Measurements from ENCODE around the gene CADPS2. TPM values are rescaled to one million over a fixed set of nuclear protein-coding genes. Genes with fewer than 3 reads are reported as not detected.

The CADPS2 gene
- total and polyA plus RNA-seq, 8 donors = 7.0 to 57.8 (median 29.7) TPM

DNA sequence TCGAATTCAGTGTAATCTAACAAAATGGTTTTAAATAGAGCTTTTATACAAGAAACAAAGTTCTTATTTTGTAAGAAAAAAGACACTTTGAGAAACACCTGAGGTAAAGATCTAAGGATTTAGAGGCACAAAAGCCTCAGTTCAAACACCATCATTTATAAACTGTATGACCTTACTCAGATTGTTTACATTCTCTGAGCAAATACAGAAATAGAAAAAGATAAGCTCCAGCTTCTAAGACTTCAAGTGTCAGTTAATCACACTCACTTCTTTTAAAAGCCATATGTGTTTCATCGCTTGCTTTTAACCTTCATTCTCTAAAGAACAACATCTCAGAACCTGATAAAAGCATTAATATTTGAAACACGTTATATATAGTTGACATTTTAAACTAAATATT lies 27.9 kb downstream of the CADPS2 start:
- intact Hi-C loops (cut with DNase I; ENCODE audit: low total_unique reads) = no loop called here
- Histone ChIP-seq H3K4me1 (peaks cover 0 to 7% (median 3%) of the 10 kb centered on the region in 4 donors), H3K9me3 (no peaks in the 10 kb centered on the region), H3K36me3 (peaks cover 0 to 4% (median 0%) of the 10 kb centered on the region in 4 donors), H3K27me3 (no peaks in the 10 kb centered on the region), H3K27ac (no peak overlapping the region), H3K4me3 (no peak overlapping the region)
- TF ChIP-seq, protein P1, sequence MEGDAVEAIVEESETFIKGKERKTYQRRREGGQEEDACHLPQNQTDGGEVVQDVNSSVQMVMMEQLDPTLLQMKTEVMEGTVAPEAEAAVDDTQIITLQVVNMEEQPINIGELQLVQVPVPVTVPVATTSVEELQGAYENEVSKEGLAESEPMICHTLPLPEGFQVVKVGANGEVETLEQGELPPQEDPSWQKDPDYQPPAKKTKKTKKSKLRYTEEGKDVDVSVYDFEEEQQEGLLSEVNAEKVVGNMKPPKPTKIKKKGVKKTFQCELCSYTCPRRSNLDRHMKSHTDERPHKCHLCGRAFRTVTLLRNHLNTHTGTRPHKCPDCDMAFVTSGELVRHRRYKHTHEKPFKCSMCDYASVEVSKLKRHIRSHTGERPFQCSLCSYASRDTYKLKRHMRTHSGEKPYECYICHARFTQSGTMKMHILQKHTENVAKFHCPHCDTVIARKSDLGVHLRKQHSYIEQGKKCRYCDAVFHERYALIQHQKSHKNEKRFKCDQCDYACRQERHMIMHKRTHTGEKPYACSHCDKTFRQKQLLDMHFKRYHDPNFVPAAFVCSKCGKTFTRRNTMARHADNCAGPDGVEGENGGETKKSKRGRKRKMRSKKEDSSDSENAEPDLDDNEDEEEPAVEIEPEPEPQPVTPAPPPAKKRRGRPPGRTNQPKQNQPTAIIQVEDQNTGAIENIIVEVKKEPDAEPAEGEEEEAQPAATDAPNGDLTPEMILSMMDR (IDR thresholded peaks at IDR 0.05) = no peak
- TF ChIP-seq POLR2AphosphoS5 (IDR thresholded peaks at IDR 0.05) (no peak), POLR2A (IDR thresholded peaks at IDR 0.05) (no peak), EP300 (IDR thresholded peaks at IDR 0.05) (no peak)
- DNase-seq = peak in 1 of 2 donors; percentile 17
- WGBS, 5 donors = 31 to 41% (median 37%) methylated on average over 3 of the region's 3 CpGs

DNA sequence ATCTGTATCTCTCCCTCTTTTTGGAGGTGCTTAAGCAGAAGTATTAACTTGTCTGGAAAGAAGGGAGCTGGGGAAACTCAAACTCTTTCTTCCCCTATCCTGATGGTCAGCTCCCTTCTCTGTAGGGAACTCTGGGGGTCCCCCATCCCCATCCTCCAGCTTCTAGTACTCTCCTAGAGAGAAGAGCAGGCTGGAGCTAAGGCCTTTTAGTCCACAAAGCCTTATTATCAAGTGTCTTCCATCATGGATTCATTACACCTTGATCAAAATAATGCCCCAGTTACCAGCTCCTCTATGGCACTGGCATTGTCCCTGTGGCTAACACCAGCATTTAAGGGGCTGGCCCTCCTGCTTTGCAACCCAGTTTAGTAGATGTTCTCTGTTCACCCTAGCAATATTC lies 35.7 kb downstream of the CADPS2 start:
- Histone ChIP-seq H3K4me1 (peaks cover 0 to 11% (median 0%) of the 10 kb centered on the region in 4 donors), H3K27ac (no peak overlapping the region), H3K27me3 (no peaks in the 10 kb centered on the region), H3K9me3 (no peaks in the 10 kb centered on the region), H3K4me3 (no peak overlapping the region), H3K36me3 (peaks cover 0 to 4% (median 0%) of the 10 kb centered on the region in 4 donors)
- TF ChIP-seq POLR2AphosphoS5 (IDR thresholded peaks at IDR 0.05) = no peak
- intact Hi-C loops (cut with DNase I; ENCODE audit: low total_unique reads) = no loop called here
- DNase-seq = no peak

DNA sequence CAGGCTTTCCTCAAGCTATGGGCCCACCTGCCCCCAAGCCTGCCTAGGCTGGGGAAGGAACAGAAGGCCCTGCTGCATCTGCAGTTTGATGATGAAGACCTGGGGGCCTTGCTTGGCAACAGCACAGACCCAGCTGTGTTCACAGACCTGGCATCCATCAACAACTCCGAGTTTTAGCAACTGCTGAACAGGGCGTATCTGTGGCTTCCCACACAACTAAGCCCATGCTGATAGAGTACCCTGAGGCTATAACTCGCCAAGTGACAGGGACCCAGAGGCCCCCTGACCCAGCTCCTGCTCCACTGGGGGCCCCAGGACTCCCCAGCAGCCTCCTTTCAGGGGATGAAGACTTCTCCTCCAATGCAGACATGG lies 36.3 kb downstream of the CADPS2 start:
- Histone ChIP-seq H3K27ac (no peak overlapping the region), H3K4me1 (peaks cover 0 to 11% (median 0%) of the 10 kb centered on the region in 4 donors), H3K36me3 (peaks cover 0 to 4% (median 0%) of the 10 kb centered on the region in 4 donors), H3K4me3 (no peak overlapping the region), H3K9me3 (no peaks in the 10 kb centered on the region), H3K27me3 (no peaks in the 10 kb centered on the region)
- no peak for DNase-seq
- WGBS, 5 donors = 68 to 91% (median 83%) methylated on average over 1 to 3 of the region's 3 CpGs
- TF ChIP-seq, protein P1 (IDR thresholded peaks at IDR 0.05) = no peak
- TF ChIP-seq EP300 (IDR thresholded peaks at IDR 0.05) (no peak), POLR2A (IDR thresholded peaks at IDR 0.05) (no peak), POLR2AphosphoS5 (IDR thresholded peaks at IDR 0.05) (no peak)
- intact Hi-C loops (cut with DNase I; ENCODE audit: low total_unique reads) = no loop called here

DNA sequence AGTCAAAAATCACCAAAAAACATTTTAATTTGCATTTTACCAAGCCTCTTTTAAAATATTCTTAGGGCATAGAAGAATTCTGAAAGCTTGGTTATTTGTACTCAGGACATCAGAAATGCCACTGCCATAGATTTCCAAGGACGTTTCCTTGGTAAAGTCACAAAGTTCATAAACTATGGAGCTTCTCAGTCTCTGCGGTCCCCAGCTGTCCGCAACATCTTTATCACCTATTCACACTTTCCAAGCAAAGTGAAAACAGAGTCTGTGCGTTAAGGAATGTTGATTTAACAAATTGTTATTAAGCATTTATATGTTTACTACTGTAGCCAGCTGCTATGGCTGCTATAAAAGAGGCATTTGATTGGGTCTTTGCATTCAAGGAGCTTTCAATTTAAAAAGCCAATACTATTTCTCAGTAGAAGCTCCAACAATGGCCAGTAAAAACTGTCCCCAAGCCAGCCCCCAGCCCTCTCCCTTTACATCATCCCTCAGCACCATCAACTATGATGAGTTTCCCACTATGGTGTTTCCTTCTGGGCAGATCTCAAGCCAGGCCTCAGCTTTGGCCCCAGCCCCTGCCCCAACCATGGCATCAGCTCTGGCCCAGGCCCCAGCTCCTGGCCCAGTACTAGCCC lies 36.8 kb downstream of the CADPS2 start:
- intact Hi-C loops (cut with DNase I; ENCODE audit: low total_unique reads) = no loop called here
- no peak overlapping the region for H3K27ac ChIP-seq
- DNase-seq = no peak
- peaks cover 0 to 4% (median 0%) of the 10 kb centered on the region in 4 donors for H3K36me3 ChIP-seq
- no peak overlapping the region for H3K4me3 ChIP-seq
- H3K27me3 ChIP-seq = no peaks in the 10 kb centered on the region
- WGBS, 5 donors = 65 to 77% (median 67%) methylated on average over 4 of the region's 4 CpGs
- peaks cover 0 to 11% (median 0%) of the 10 kb centered on the region in 4 donors for H3K4me1 ChIP-seq
- no peaks in the 10 kb centered on the region for H3K9me3 ChIP-seq
- TF ChIP-seq POLR2A (IDR thresholded peaks at IDR 0.05) (no peak), POLR2AphosphoS5 (IDR thresholded peaks at IDR 0.05) (no peak), EP300 (IDR thresholded peaks at IDR 0.05) (no peak)
- TF ChIP-seq, protein P1 (IDR thresholded peaks at IDR 0.05) = no peak

DNA sequence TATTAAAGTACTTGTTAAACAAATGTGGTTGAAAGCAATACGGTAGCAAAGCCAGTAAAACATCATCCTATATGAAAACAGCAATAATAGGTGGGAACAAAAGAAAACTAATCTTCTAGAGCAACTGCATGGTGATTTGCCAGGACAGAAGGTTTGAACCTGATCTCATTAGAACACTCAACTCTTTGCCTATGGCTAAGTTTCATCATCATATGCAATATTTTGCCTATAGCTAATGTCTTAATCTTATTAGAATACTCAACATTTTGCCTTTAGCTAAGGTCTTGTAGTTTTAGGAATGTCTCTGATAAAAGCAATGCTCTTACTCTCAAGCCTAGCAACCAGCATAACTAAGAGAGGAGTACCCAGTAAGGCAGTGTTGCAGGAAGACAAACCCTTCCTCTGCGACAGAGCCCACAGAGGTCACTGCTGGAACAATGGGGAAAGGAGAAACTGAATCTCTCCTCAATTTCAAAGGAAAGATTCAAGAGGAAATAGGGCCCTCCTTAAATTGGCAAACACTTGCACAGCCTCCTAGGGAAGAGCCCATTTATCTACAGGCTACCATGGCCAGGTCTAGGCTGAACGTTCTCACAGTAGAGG lies 38.3 kb downstream of the CADPS2 start:
- Histone ChIP-seq H3K36me3 (no peaks in the 10 kb centered on the region), H3K27ac (peak overlapping the region in 1 of 5 donors; percentile 3), H3K9me3 (no peaks in the 10 kb centered on the region), H3K27me3 (no peaks in the 10 kb centered on the region), H3K4me1 (peaks cover 0 to 11% (median 0%) of the 10 kb centered on the region in 4 donors), H3K4me3 (no peak overlapping the region)
- intact Hi-C loops (cut with DNase I; ENCODE audit: low total_unique reads) = no loop called here
- no peak for TF ChIP-seq POLR2AphosphoS5 (IDR thresholded peaks at IDR 0.05)
- 64 to 82% (median 74%) methylated on average over 3 of the region's 3 CpGs for WGBS, 5 donors
- no peak for DNase-seq
